Nephron (organoid): Measurements from ENCODE around the gene CLUH.

Source experiments
- H3K27ac Mint-ChIP-seq, 3 experiments: 2 replicates each; pipeline ENCODE4 v1.8.0; 2020; ENCODE audit warnings: mixed read lengths in 3 of 3, mild to moderate bottlenecking in 2 of 3, moderate library complexity in 1 of 3
- H3K27me3 Mint-ChIP-seq: 2 replicates; pipeline ENCODE4 v1.8.0; 2021; ENCODE audit warnings: low read depth, mild to moderate bottlenecking, moderate library complexity, mixed read lengths
- H3K36me3 Mint-ChIP-seq: 2 replicates; pipeline ENCODE4 v1.8.0; 2020; ENCODE audit warnings: low read depth, mixed read lengths
- H3K4me1 Mint-ChIP-seq: 2 replicates; pipeline ENCODE4 v1.8.0; 2020; ENCODE audit warnings: mixed read lengths
- H3K4me3 Mint-ChIP-seq, 3 experiments: 2 replicates each; pipeline ENCODE4 v1.8.0; 2020; ENCODE audit warnings: mild to moderate bottlenecking in 3 of 3, mixed read lengths in 3 of 3, moderate library complexity in 2 of 3
- H3K9me3 Mint-ChIP-seq: 2 replicates; pipeline ENCODE4 v1.8.0; 2020; ENCODE audit warnings: mixed read lengths
- TF ChIP-seq, protein P1 (sequence below), 3 experiments: fragments of 200-600 bp; sonication (generic); IDR thresholded peaks; one replicate each; pipeline ENCODE4 v1.5.0; 2021; ENCODE audit warnings: antibody characterized with exemption in 3 of 3; ENCODE audit not compliant: unreplicated experiment in 3 of 3

Gene CLUH

DNA sequence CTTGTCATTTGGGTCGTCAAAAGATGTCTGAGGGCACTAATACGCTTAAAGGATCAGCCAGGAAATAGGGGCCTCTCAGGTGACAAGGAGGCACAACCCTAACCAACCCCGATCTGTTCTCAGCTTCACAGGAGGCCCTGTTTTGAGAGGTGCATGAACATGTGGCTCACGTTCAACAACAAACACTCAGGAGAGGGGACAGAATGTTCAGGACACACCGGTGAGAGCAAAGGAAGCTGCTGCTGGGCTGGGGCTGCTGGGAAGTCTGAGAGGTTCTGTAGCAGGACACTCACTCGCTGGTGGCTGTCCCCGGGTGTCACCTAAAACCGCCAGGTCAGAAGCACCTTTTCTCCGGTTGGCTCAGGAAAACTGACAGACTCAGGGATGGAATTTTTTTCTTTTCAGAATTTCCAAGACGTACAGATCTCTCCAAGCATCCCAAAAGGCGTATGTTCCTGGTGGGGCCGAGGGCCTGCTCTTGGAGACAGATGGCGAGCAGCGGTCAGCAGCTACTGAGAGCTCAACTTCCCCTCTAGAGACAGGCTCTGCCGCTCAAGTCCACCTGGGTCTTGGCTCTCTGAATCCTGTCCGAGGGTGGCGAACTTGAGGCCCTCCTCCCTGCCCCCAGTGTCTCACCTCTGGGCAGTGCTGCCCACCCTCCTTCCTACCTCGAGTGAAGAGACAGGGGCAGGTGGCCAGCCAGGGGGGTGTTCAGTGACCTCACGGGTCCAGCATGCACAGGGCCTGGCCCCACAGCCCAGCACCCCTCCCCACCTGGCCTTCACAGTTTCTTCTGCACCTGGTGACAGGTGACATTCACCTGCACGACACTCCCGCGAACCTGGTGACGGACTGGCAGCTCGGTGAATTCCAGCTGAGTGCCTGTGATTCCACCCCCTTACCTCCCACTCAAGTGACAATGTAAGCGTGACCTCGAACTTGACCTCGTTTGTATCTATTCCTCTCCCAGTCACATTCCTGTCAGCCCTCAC lies 22.9 kb downstream of the CLUH start:
- Mint-ChIP-seq H3K27ac (peak overlapping the region in 2 of 3 experiments; percentile 50 to 79), H3K4me1 (peaks cover 8% of the 10 kb centered on the region), H3K36me3 (peaks cover 9% of the 10 kb centered on the region), H3K4me3 (no peak overlapping the region), H3K9me3 (no peaks in the 10 kb centered on the region), H3K27me3 (no peaks in the 10 kb centered on the region)
- TF ChIP-seq, protein P1, sequence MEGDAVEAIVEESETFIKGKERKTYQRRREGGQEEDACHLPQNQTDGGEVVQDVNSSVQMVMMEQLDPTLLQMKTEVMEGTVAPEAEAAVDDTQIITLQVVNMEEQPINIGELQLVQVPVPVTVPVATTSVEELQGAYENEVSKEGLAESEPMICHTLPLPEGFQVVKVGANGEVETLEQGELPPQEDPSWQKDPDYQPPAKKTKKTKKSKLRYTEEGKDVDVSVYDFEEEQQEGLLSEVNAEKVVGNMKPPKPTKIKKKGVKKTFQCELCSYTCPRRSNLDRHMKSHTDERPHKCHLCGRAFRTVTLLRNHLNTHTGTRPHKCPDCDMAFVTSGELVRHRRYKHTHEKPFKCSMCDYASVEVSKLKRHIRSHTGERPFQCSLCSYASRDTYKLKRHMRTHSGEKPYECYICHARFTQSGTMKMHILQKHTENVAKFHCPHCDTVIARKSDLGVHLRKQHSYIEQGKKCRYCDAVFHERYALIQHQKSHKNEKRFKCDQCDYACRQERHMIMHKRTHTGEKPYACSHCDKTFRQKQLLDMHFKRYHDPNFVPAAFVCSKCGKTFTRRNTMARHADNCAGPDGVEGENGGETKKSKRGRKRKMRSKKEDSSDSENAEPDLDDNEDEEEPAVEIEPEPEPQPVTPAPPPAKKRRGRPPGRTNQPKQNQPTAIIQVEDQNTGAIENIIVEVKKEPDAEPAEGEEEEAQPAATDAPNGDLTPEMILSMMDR (IDR thresholded peaks at IDR 0.05; ENCODE audit: unreplicated experiment in 3 of 3), result no peak

DNA sequence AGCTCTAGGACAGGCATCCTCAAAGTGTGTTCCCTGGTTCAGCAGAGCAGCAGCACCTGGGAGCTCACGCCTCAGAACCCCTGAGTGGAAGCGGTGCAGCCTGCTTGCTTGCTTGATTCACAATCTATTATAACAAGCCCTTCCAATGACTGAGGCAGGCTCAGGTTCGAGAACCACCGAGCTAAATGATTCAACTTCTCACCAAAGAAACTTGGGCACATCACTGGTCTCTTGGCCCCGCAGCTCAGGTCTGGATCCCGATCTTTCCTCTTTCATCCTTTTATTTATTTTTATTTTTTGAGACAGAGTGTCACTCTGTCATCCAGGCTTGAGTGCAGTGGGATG lies 24.5 kb downstream of the CLUH start:
- Mint-ChIP-seq H3K4me1 (peaks cover 9% of the 10 kb centered on the region), H3K9me3 (no peaks in the 10 kb centered on the region), H3K27me3 (no peaks in the 10 kb centered on the region), H3K4me3 (no peak overlapping the region), H3K27ac (peak overlapping the region; percentile 66 to 89 (median 81)), H3K36me3 (peaks cover 25% of the 10 kb centered on the region)
- TF ChIP-seq, protein P1 (IDR thresholded peaks at IDR 0.05; ENCODE audit: unreplicated experiment in 3 of 3), result no peak

DNA sequence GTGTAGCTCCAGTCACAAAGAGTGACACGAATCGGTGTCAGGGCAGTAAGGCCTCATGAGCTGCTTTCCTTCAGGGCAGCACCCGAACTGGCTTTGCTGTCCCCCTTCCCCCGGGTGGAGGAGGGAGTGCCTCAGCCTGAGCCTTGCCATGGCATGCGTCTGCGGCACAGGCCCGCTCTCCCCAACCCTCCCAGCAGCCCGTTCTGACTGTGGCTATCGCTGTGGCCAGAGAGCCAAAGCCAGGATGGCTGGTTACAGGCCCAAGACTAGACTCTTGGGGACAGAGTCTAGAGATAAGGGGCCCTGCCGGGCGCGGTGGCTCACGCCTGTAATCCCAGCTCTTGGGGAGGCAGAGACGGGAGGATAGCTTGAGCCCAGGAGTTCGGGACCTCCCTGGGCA lies 25.9 kb downstream of the CLUH start:
- no peaks in the 10 kb centered on the region for H3K27me3 Mint-ChIP-seq
- H3K27ac Mint-ChIP-seq, result no peak overlapping the region
- H3K9me3 Mint-ChIP-seq, result no peaks in the 10 kb centered on the region
- no peak overlapping the region for H3K4me3 Mint-ChIP-seq
- TF ChIP-seq, protein P1 (IDR thresholded peaks at IDR 0.05; ENCODE audit: unreplicated experiment in 3 of 3), result no peak
- H3K36me3 Mint-ChIP-seq, result peaks cover 39% of the 10 kb centered on the region
- H3K4me1 Mint-ChIP-seq, result peaks cover 9% of the 10 kb centered on the region

DNA sequence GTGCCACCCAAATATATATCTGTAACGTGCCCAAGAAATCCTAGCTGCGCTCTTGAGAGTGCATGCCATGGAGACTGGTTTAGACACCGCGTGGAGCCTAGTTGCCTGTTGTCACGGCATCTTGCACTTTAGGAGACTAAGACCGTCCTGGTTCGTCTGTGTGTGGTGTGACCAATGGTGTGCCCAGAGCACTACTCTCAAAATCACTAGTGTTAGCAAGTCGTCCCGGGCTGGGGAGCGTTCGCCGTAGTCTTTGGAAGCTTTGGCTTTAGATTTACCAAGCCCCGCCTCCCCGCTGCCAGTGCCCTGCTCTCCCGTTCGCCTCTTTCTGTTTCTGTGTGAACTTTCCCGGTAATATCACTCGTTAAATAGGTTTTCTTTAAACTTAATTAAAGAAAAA lies 27.0 kb downstream of the CLUH start:
- Mint-ChIP-seq H3K27me3 (no peaks in the 10 kb centered on the region), H3K36me3 (peaks cover 49% of the 10 kb centered on the region), H3K9me3 (no peaks in the 10 kb centered on the region), H3K4me1 (peaks cover 9% of the 10 kb centered on the region), H3K4me3 (no peak overlapping the region), H3K27ac (no peak overlapping the region)
- TF ChIP-seq, protein P1 (IDR thresholded peaks at IDR 0.05; ENCODE audit: unreplicated experiment in 3 of 3), result no peak

DNA sequence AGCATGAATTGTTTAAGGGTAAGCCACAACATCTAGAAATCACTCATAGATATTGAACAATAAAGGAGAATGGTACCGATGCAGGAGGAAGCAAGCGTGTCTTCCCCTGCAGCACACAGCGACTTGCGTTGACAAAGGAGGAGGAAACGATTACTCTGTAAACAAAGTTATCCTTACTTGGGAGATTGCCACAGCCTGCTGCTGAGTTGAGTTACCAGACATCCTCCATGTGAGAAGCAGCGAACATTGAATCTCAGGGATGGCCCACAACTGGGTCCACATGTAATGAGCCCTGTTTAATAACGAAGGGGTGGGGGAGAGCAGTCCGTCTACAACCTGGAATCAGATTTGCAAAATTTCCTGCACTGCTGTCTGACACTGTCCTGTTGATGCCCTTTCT lies 27.7 kb downstream of the CLUH start:
- peaks cover 55% of the 10 kb centered on the region for H3K36me3 Mint-ChIP-seq
- H3K27me3 Mint-ChIP-seq, result no peaks in the 10 kb centered on the region
- H3K27ac Mint-ChIP-seq, result no peak overlapping the region
- no peaks in the 10 kb centered on the region for H3K9me3 Mint-ChIP-seq
- peaks cover 9% of the 10 kb centered on the region for H3K4me1 Mint-ChIP-seq
- H3K4me3 Mint-ChIP-seq, result no peak overlapping the region
- TF ChIP-seq, protein P1 (IDR thresholded peaks at IDR 0.05; ENCODE audit: unreplicated experiment in 3 of 3), result no peak
